Vagina (tissue), 2 donors: ENCODE measurements around the gene BBS4.

Experiments
- POLR2A ChIP-seq, 2 donors: fragments of 450-650 bp; IDR thresholded peaks; one replicate each; pipeline ENCODE4 v1.6.1; 2017; ENCODE audit warnings: antibody characterized with exemption in 2 of 2, mild to moderate bottlenecking in 2 of 2, moderate library complexity in 2 of 2
- POLR2AphosphoS5 ChIP-seq, 2 donors: sonication (generic); formaldehyde crosslinking; IDR thresholded peaks; one replicate each; pipeline ENCODE4 v1.9.0; 2017; ENCODE audit warnings: antibody characterized with exemption in 2 of 2, mild to moderate bottlenecking in 2 of 2, low read depth in 1 of 2; ENCODE audit not compliant: insufficient read depth in 1 of 2
- TF ChIP-seq, protein P1 (sequence below), 3 experiments: fragments of 450-650 bp in 2 of 3; fragments of 200-600 bp in 1 of 3; sonication (generic) in 1 of 3; IDR thresholded peaks; one replicate each; pipeline ENCODE4 v1.5.1; 2017 to 2019; ENCODE audit warnings: antibody characterized with exemption in 3 of 3, mild to moderate bottlenecking in 2 of 3, moderate library complexity in 2 of 3

GRCh38 chr15:72685301-72685924 is 594 bp upstream of the BBS4 start:
- TF ChIP-seq POLR2AphosphoS5 (IDR thresholded peaks at IDR 0.05; ENCODE audit: insufficient read depth in 1 of 2, low read depth in 1 of 2), result no peak
- TF ChIP-seq, protein P1, sequence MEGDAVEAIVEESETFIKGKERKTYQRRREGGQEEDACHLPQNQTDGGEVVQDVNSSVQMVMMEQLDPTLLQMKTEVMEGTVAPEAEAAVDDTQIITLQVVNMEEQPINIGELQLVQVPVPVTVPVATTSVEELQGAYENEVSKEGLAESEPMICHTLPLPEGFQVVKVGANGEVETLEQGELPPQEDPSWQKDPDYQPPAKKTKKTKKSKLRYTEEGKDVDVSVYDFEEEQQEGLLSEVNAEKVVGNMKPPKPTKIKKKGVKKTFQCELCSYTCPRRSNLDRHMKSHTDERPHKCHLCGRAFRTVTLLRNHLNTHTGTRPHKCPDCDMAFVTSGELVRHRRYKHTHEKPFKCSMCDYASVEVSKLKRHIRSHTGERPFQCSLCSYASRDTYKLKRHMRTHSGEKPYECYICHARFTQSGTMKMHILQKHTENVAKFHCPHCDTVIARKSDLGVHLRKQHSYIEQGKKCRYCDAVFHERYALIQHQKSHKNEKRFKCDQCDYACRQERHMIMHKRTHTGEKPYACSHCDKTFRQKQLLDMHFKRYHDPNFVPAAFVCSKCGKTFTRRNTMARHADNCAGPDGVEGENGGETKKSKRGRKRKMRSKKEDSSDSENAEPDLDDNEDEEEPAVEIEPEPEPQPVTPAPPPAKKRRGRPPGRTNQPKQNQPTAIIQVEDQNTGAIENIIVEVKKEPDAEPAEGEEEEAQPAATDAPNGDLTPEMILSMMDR (IDR thresholded peaks at IDR 0.05), result no peak
- TF ChIP-seq POLR2A (IDR thresholded peaks at IDR 0.05), result no peak
